GM18867 (cell line): ENCODE results near the gene OXT.
"Not testable (repeated sequence)": the region's sequence is repeated elsewhere in the genome, so short reads cannot be mapped to it uniquely, and the experiment has no call there.

Experiments
- ATAC-seq: cut with Tn5 transposase; IDR thresholded peaks from one replicate; pipeline ENCODE4 v1.9.1; 2021; ENCODE audit warnings: mild to moderate bottlenecking, moderate library complexity; ENCODE audit not compliant: unreplicated experiment

Gene OXT

DNA sequence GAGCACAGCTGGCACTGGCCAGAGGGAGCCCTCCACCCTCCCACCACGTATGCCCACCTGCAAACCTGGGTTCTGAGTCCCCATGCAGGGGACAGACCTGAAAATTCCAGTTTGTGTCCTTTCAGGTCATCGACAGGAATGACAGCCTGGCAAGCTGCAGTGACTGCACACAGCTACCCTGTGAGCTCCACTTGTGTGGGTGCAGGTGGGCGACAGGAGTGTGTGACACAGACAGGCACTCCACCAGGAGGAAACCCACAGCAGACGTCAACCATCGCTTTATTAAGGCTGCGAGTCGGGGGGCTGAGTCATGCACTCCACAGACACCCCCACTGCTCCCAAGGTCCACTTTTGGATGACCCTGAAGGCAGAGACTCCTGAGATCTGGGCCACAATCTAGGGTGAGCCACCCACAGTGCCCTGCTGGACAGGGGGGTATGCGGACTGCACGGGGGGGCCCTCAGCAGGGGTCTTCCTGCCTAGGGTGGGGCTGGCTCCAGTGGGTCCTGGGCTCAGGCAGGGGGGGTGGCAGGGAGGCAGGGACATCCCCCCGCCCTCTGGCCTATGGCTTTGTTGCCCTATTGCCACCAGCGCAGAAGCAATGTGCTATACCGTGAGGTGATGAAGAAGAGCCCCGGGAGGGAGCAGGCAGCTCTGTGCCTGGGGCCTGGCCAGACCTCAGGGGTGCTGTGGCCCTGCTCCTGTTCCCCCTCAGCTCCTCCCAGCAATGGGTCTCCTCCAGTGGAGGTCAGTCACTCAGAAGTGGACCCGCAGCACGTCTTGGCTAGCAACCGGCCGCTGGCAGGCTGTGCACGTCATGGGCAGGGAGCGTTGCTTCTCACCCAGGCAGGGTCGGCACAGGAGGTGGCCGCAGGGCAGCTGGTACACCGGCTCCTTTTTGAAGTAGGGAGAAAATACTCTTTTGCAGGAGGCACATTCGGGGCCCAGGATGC is 38.2 kb downstream of the OXT start:
- ATAC-seq, result no peak

DNA sequence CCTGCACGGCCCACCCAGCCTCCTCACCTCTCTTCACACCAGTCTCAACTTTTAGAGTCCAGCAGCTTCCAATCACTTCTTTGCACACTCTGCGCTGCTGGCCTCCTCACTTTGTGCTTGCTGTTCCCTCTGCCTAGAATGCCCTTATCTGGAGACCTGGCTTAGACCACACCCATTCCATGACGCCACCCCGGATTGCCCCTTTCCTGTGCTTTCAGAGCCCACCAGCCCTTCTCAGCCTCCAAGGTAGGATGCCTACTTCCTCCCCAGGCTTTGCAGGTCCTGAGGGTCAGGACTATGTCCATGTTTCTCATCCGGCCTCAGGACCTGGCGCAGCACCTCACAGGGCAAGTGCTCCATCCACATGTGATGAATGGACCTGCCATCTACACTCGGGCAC is 40.1 kb downstream of the OXT start:
- no peak for ATAC-seq

DNA sequence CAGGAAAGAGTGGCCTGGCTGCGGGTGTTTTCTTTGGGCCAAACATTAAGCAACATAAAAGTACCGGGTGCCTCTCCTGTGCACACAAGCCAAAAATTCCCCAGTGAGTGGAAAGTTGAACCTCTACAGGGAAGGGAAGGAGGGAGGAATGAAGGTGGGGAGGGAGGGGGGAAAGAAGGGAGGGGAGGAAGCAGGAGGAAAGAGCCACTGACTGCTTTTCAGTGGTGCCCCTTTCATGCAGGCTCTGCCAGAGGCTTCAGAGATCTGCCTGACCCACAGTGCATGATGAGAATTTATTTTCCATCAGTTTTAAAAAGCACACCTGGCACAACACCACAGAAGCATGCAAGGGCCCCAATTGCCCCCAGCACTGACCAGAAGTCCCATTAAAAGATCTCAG is 40.6 kb downstream of the OXT start:
- no peak for ATAC-seq

DNA sequence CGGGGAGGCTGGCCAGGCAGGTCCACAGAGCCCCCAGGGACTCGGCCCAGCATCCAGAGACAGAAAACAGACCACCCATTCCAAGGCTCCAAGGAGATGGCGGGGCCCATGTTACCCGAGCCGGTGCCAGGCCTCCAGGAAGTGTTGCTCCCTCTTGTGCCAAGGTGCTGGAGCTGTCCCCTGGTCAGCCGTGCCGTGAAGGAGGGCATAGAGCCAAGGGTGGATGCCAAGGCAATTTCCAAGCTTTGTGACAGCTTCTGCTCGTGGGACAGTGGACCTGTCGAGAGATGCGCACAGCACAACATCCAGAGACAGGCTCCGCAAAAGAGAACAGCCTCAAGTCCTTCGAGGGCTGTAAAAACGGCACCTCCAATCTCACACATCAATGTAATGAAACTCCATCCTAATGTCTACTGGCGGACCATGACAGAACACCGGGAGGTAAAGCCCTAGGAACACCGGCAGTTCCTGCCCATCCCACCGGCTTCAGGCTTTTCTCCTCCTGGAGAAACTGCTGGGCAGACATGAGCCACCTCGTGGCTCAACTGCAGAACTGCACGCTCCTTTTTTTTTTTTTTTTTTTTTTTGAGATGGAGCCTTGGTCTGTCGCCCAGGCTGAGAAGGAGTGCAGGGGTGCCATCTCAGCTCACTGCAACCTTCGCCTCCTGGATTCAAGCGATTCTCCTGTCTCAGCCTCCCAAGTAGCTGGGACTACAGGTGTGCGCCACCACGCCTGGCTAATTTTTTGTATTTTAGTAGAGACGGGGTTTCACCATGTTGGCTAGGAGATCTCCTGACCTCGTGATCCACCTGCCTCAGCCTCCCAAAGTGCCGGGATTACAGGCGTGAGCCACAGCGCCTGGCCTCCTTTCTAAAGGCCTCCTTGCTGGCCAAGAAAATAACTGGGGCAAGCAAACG is 44.0 kb downstream of the OXT start:
- no peak for ATAC-seq

DNA sequence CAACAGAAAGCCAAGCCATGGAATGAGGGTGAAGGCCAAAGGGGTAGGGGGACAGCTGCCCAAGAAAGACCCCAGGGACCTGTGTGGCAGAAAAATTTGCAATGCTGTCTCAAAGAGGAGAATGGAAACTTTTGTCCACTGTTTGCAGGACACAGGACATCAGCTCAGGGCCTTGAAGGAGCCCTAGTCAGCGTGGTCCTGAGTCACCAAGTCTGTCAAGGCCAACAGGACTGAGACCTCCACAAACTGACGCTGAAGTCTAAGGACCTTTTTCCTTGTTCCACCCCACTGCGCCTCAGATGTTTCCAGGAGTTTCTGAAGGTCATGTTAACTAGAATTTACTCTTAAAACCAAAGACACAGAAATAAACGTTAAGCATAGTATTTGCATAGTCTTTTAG is 44.9 kb downstream of the OXT start:
- ATAC-seq, result no peak

DNA sequence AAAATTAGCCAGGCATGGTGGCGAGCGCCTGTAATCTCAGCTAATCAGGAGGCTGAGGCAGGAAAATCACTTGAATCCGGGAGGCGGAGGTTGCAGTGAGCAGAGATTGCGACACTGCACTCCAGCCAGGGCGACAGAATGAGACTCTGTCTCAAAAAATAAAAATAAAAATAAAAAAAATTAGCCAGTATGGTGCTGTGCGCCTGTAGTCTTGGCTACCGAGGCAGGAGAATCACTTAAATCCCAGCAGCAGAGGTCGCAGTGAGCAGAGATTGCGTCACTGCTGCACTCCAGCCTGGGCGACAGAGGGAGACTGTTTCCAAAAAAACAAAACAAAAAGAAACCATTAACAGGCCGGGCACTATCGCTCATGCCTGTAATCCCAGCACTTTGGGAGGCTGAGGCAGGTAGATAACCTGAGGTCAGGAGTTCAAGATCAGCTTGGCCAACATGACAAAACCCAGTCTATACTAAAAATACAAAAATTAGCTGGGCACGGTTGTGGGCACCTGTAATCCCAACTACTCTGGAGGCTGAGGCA is 46.5 kb downstream of the OXT start:
- ATAC-seq, result not testable (repeated sequence)

DNA sequence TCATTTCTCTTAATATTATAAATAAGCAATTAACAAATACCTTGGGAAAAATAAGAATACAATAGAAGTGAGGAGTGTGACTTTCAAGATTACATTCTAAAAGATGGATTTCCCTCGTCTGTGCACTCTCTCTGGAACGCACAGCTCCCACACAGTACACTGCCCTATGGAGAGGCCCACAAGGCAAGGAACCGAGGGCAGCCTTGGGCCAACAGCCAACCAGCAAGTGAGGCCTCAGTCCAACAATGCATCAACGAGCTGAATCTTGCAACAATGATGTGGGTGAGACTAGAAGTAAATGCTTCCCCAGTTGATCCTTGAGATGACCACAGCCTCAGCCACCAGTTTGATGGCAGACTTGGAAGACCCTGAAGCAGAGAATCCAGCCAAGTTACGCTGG is 47.6 kb downstream of the OXT start:
- ATAC-seq, result no peak

DNA sequence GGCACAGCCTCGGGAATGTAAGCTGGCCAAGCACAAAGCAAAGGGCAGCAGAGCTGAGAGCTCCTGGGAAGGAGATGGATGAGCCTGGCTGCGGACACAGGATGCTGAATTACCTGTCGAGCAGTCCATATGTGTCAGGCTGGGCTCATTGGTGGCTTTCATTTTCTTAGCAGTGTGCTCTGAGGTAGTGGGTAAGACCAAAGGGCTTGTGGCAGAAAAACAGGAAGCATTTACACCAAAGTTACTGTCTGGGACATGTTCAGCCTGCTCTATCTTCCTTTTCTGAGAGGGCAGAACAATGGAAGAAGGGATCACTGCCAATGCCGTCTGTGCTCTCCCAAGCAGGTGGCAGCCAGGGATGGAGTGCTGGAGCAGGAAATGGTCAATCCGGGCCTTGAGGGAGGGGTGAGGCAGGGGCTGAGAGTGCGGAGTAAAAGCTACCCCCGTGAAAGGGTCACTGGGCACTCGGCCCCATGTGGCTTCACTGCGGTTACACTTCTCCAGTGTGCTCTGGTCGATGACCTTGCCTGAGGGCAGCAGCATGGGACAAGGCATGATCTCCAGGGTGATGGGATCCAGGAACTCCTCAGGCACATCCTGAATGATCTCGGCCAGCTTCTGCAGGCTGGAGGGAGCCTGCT is 50.0 kb downstream of the OXT start:
- ATAC-seq, result no peak
